Measurements from ENCODE around the gene NBR1.
"Not testable (repeated sequence)": the region's sequence is repeated elsewhere in the genome, so short reads cannot be mapped to it uniquely, and the experiment has no call there.

The NBR1 gene

GRCh38 chr17:43175213-43176118 lies 4.5 kb downstream of the NBR1 start:
- H3K4me2 ChIP-seq (ENCODE audit: low read length): no peak overlapping the region; the same call in 1 of the 2 replicates
- no peak overlapping the region for H3K9ac ChIP-seq (ENCODE audit: low read length)
- H3F3A ChIP-seq (ENCODE audit: insufficient read depth, low read length): no peaks in the 10 kb centered on the region
- no peaks in the 10 kb centered on the region for H3K27me3 ChIP-seq (ENCODE audit: insufficient read depth, low read length)
- peak overlapping the region; percentile 45 for H3K27ac ChIP-seq (ENCODE audit: low read depth, low read length, poor library complexity, severe bottlenecking)
- peaks cover 12% of the 10 kb centered on the region for H3K79me2 ChIP-seq (ENCODE audit: insufficient read depth, low read length)
- H2AFZ ChIP-seq (ENCODE audit: low read length): no peak overlapping the region
- no peak for TF ChIP-seq CTCF (IDR thresholded peaks at IDR 0.05; ENCODE audit: low read length)
- no peak for TF ChIP-seq EZH2 (IDR thresholded peaks at IDR 0.05; ENCODE audit: borderline replicate concordance, low read length)
- peaks cover 54% of the 10 kb centered on the region; the same call in 1 of the 2 replicates for H3K36me3 ChIP-seq (ENCODE audit: insufficient read depth, low read length)
- peaks cover 24% of the 10 kb centered on the region for H3K4me1 ChIP-seq (ENCODE audit: insufficient read depth, low read length, severe bottlenecking)
- no peaks in the 10 kb centered on the region for H3K9me2 ChIP-seq (ENCODE audit: low read depth, low read length)
- no peaks in the 10 kb centered on the region for H3K9me3 ChIP-seq (ENCODE audit: low read length)
- no peak overlapping the region for H3K4me3 ChIP-seq (ENCODE audit: low read depth, low read length, poor library complexity, severe bottlenecking)
- H4K20me1 ChIP-seq (ENCODE audit: insufficient read depth, low read length): no peaks in the 10 kb centered on the region

- 0 out of 2 replicates have a peak overlapping the region, but pooled peaks have one; percentile 11 for H3K4me2 ChIP-seq (ENCODE audit: low read length)
- TF ChIP-seq CTCF (IDR thresholded peaks at IDR 0.05; ENCODE audit: low read length): no peak
- no peak for TF ChIP-seq EZH2 (IDR thresholded peaks at IDR 0.05; ENCODE audit: borderline replicate concordance, low read length)
Observed at GRCh38 chr17:43176119-43176570, 5.1 kb downstream of the NBR1 start.

DNA sequence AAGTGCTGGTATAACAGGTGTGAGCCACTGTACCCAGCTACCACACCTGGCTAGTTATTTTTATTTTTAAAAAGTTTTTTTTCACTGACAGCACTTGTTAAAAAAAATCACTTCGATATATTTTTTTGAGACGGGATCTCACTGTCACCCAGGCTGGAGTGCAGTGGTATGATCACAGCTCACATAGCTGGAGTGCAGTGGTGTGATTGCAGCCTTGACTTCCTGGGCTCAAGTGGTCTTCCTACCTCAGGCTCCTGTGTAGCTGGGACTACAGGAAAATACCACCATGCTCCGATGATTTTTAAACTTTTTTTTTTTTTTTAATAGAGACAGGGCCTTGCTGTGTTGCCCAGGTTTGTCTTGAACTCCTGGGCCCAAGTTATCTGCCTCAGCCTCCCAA lies 12.9 kb downstream of the NBR1 start:
- Histone ChIP-seq H4K20me1 (ENCODE audit: insufficient read depth, low read length) (no peaks in the 10 kb centered on the region), H3K36me3 (ENCODE audit: insufficient read depth, low read length) (peaks cover 36% of the 10 kb centered on the region)
- no peak for TF ChIP-seq EZH2 (IDR thresholded peaks at IDR 0.05; ENCODE audit: borderline replicate concordance, low read length)
- no peak for TF ChIP-seq CTCF (IDR thresholded peaks at IDR 0.05; ENCODE audit: low read length)

More at GRCh38 chr17:43176119-43176570, 5.1 kb downstream of the NBR1 start:
- Histone ChIP-seq H3K36me3 (ENCODE audit: insufficient read depth, low read length) (peaks cover 58% of the 10 kb centered on the region; the same call in 1 of the 2 replicates), H3K4me1 (ENCODE audit: insufficient read depth, low read length, severe bottlenecking) (peaks cover 24% of the 10 kb centered on the region), H3K9me2 (ENCODE audit: low read depth, low read length) (no peaks in the 10 kb centered on the region), H4K20me1 (ENCODE audit: insufficient read depth, low read length) (no peaks in the 10 kb centered on the region), H3K79me2 (ENCODE audit: insufficient read depth, low read length) (peaks cover 12% of the 10 kb centered on the region), H3K4me3 (ENCODE audit: low read depth, low read length, poor library complexity, severe bottlenecking) (no peak overlapping the region), H3K27ac (ENCODE audit: low read depth, low read length, poor library complexity, severe bottlenecking) (peak overlapping the region; percentile 45), H3F3A (ENCODE audit: insufficient read depth, low read length) (no peaks in the 10 kb centered on the region), H3K9me3 (ENCODE audit: low read length) (no peaks in the 10 kb centered on the region), H2AFZ (ENCODE audit: low read length) (no peak overlapping the region), H3K9ac (ENCODE audit: low read length) (no peak overlapping the region), H3K27me3 (ENCODE audit: insufficient read depth, low read length) (no peaks in the 10 kb centered on the region)

DNA sequence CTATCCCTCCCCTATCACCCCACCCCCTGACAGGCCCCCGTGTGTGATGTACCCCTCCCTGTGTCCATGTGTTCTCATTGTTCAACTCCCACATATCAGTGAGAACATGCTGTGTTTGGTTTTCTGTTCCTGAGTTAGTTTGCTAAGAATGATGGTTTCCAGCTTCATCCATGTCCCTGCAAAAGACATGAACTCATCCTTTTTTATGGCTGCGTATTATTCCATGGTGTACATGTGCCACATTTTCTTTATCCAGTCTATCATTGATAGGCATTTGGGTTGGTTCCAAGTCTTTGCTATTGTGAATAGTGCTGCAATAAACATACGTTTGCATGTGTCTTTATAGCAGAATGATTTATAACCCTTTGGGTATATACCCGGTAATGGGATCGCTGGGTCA lies 15.6 kb downstream of the NBR1 start:
- not testable (repeated sequence) for H4K20me1 ChIP-seq (ENCODE audit: insufficient read depth, low read length); H3K4me3 ChIP-seq (ENCODE audit: low read depth, low read length, poor library complexity, severe bottlenecking); H3K4me1 ChIP-seq (ENCODE audit: insufficient read depth, low read length, severe bottlenecking); H3K9me3 ChIP-seq (ENCODE audit: low read length); H3K9ac ChIP-seq (ENCODE audit: low read length); H3K27ac ChIP-seq (ENCODE audit: low read depth, low read length, poor library complexity, severe bottlenecking); H3F3A ChIP-seq (ENCODE audit: insufficient read depth, low read length); H3K27me3 ChIP-seq (ENCODE audit: insufficient read depth, low read length); H2AFZ ChIP-seq (ENCODE audit: low read length); H3K9me2 ChIP-seq (ENCODE audit: low read depth, low read length); H3K79me2 ChIP-seq (ENCODE audit: insufficient read depth, low read length); H3K4me2 ChIP-seq (ENCODE audit: low read length)
- peaks cover 43% of the 10 kb centered on the region for H3K36me3 ChIP-seq (ENCODE audit: insufficient read depth, low read length)

More for the DNA sequence above, 12.9 kb downstream of the NBR1 start:
- H3K9me3 ChIP-seq (ENCODE audit: low read length): no peaks in the 10 kb centered on the region
- no peak overlapping the region for H3K4me2 ChIP-seq (ENCODE audit: low read length)
- H3K27ac ChIP-seq (ENCODE audit: low read depth, low read length, poor library complexity, severe bottlenecking): no peak overlapping the region
- no peak overlapping the region for H3K4me3 ChIP-seq (ENCODE audit: low read depth, low read length, poor library complexity, severe bottlenecking)
- H3F3A ChIP-seq (ENCODE audit: insufficient read depth, low read length): no peaks in the 10 kb centered on the region
- H2AFZ ChIP-seq (ENCODE audit: low read length): no peak overlapping the region
- H3K9me2 ChIP-seq (ENCODE audit: low read depth, low read length): no peaks in the 10 kb centered on the region
- no peak overlapping the region for H3K9ac ChIP-seq (ENCODE audit: low read length)
- no peaks in the 10 kb centered on the region for H3K4me1 ChIP-seq (ENCODE audit: insufficient read depth, low read length, severe bottlenecking)
- H3K27me3 ChIP-seq (ENCODE audit: insufficient read depth, low read length): no peaks in the 10 kb centered on the region
- H3K79me2 ChIP-seq (ENCODE audit: insufficient read depth, low read length): no peaks in the 10 kb centered on the region

Data from OCI-LY1 (cell line).